Hepatocyte (in vitro differentiated cells): ENCODE measurements around the gene CLEC2D. TPM values are rescaled to one million over a fixed set of nuclear protein-coding genes. Genes with fewer than 3 reads are reported as not detected.

Source experiments
- DNase-seq: peaks from one replicate; pipeline ENCODE4 v3.0.0-alpha.2; 2016; ENCODE audit warnings: low spot score
- H2AFZ ChIP-seq: fragments of 200-600 bp; sonication (generic); 2 replicates; pipeline ENCODE4 v1.6.0; 2016; ENCODE audit warnings: antibody characterized with exemption, mild to moderate bottlenecking
- H3K27ac ChIP-seq: fragments of 200-600 bp; sonication (generic); 2 replicates; pipeline ENCODE4 v1.5.1; 2016; ENCODE audit warnings: mild to moderate bottlenecking
- H3K27me3 ChIP-seq: fragments of 200-600 bp; sonication (generic); 2 replicates; pipeline ENCODE4 v1.6.1; 2016
- H3K36me3 ChIP-seq: fragments of 200-600 bp; sonication (generic); replicated peaks from 2 replicates; pipeline ENCODE4 v1.5.1; 2016; ENCODE audit warnings: low read depth; ENCODE audit not compliant: insufficient read depth
- H3K4me1 ChIP-seq: fragments of 200-600 bp; sonication (generic); 2 replicates; pipeline ENCODE4 v1.5.1; 2016; ENCODE audit warnings: mild to moderate bottlenecking, moderate library complexity; ENCODE audit not compliant: insufficient read depth
- H3K4me2 ChIP-seq: fragments of 200-600 bp; sonication (generic); 2 replicates; pipeline ENCODE4 v1.6.0; 2016
- H3K4me3 ChIP-seq: fragments of 200-600 bp; sonication (generic); 2 replicates; pipeline ENCODE4 v1.5.1; 2016; ENCODE audit warnings: mild to moderate bottlenecking
- H3K79me2 ChIP-seq: fragments of 200-600 bp; sonication (generic); 2 replicates; pipeline ENCODE4 v1.6.0; 2017; ENCODE audit warnings: mild to moderate bottlenecking
- H3K9me2 ChIP-seq: fragments of 200-600 bp; sonication (generic); replicated peaks from 2 replicates; pipeline ENCODE4 v1.6.0; 2017; ENCODE audit warnings: mild to moderate bottlenecking; ENCODE audit not compliant: insufficient read depth
- H3K9me3 ChIP-seq: fragments of 200-600 bp; sonication (generic); 2 replicates; pipeline ENCODE4 v1.5.1; 2016; ENCODE audit warnings: low read depth, mild to moderate bottlenecking
- H4K20me1 ChIP-seq: fragments of 200-600 bp; sonication (generic); 2 replicates; pipeline ENCODE4 v1.6.0; 2016; ENCODE audit warnings: mild to moderate bottlenecking; ENCODE audit not compliant: insufficient read depth, poor library complexity, severe bottlenecking
- CTCF ChIP-seq: fragments of 200-600 bp; sonication (generic); IDR thresholded peaks from 2 replicates; pipeline ENCODE4 v1.5.1; 2016; ENCODE audit warnings: antibody characterized with exemption, mild to moderate bottlenecking; ENCODE audit not compliant: poor library complexity
- EZH2 ChIP-seq: fragments of 200-600 bp; sonication (generic); IDR thresholded peaks from 2 replicates; pipeline ENCODE4 v1.6.1; 2016; ENCODE audit warnings: antibody characterized with exemption, mild to moderate bottlenecking, borderline replicate concordance
- EZH2phosphoT487 ChIP-seq: fragments of 200-600 bp; sonication (generic); IDR thresholded peaks from one replicate; pipeline ENCODE4 v1.6.1; 2018; ENCODE audit warnings: antibody characterized with exemption, mild to moderate bottlenecking, low read depth, moderate library complexity; ENCODE audit not compliant: unreplicated experiment, severe bottlenecking
- WGBS: methylation state at CpG from one replicate; pipeline ENCODE4 v1.1.6; 2016; ENCODE audit warnings: low lambda C conversion rate; ENCODE audit errors: missing lambda C conversion rate; 5-methylcytosine and 5-hydroxymethylcytosine counted together
- polyA plus RNA-seq: library from polyadenylated mRNA; unstranded; fragments of >200 nt; fragmentation: Nextera tagmentation; extraction: Ambion mirVana; gene quantifications from 2 replicates; pipeline ENCODE4 v1.2.1, GENCODE V29; 2016
- total RNA-seq: library from RNA; depleted of rRNA; stranded (reverse); fragments of >200 nt; gene quantifications from 2 replicates; pipeline ENCODE4 v1.2.3, GENCODE V29; 2014

The CLEC2D gene
- total and polyA plus RNA-seq, 2 experiments from 2014 or later: 3.7 to 5.7 TPM

DNA sequence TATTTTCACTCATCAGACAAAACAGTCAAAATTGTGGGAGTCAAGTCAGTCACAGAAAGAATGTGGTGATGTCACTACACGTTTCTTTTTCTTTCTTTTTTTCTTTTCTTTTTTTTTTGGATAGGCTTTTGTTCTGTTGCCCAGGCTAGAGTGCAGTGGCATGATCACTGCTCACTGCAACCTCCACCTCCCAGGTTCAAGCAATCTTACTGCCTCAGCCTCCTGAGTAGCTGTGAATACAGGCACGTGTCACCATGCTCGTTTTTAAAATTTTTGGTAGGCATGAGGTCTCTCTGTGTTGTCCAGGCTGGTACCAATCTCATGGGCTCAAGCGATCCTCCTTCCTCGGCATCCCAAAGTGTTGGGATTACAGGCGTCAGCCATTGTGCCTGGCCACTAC is 61.1 kb downstream of the CLEC2D start:
- no peaks in the 10 kb centered on the region for H3K4me1 ChIP-seq
- TF ChIP-seq CTCF: no peak
- TF ChIP-seq EZH2phosphoT487: no peak
- no peak for TF ChIP-seq EZH2
- H3K79me2 ChIP-seq: no peaks in the 10 kb centered on the region
- H2AFZ ChIP-seq: no peak overlapping the region
- no peaks in the 10 kb centered on the region for H4K20me1 ChIP-seq
- H3K4me2 ChIP-seq: no peak overlapping the region
- WGBS: 82% methylated on average over 6 of the region's 6 CpGs
- H3K27me3 ChIP-seq: no peaks in the 10 kb centered on the region
- H3K9me3 ChIP-seq: no peaks in the 10 kb centered on the region
- DNase-seq: no peak
- no peaks in the 10 kb centered on the region for H3K9me2 ChIP-seq
- H3K27ac ChIP-seq: no peak overlapping the region
- no peak overlapping the region for H3K4me3 ChIP-seq
- H3K36me3 ChIP-seq: no peaks in the 10 kb centered on the region

GRCh38 chr12:9731393-9731792 is 61.9 kb downstream of the CLEC2D start:
- H3K4me2 ChIP-seq: no peak overlapping the region
- H4K20me1 ChIP-seq: no peaks in the 10 kb centered on the region
- H3K27ac ChIP-seq: no peak overlapping the region
- no peaks in the 10 kb centered on the region for H3K27me3 ChIP-seq
- H2AFZ ChIP-seq: no peak overlapping the region
- no peak overlapping the region for H3K4me3 ChIP-seq
- no peaks in the 10 kb centered on the region for H3K79me2 ChIP-seq
- WGBS: 84% methylated on average over 6 of the region's 6 CpGs
- H3K36me3 ChIP-seq: no peaks in the 10 kb centered on the region
- H3K9me2 ChIP-seq: no peaks in the 10 kb centered on the region
- no peaks in the 10 kb centered on the region for H3K4me1 ChIP-seq
- TF ChIP-seq EZH2 (no peak), EZH2phosphoT487 (no peak), CTCF (no peak)
- DNase-seq: no peak
- no peaks in the 10 kb centered on the region for H3K9me3 ChIP-seq

DNA sequence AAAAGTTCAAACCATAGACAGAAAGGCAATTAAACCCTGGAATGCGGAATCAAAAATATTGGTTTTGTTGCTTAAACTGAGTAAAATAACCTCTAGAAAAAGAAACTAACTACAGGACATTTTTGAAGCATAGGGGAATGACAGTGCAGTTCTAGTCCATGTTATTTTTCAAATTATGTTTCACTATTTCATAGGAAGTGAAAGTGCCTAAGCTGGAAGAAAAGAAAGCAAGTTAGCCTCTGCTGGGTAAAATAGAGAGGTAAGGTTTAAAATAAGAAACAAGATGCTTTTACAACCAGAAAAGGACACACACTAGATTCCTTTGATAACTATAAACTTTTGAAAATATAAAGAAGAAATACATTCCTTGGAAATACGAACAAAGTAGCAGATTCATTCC is 62.3 kb downstream of the CLEC2D start:
- H3K27me3 ChIP-seq: no peaks in the 10 kb centered on the region
- H3K9me3 ChIP-seq: no peaks in the 10 kb centered on the region
- no peak overlapping the region for H2AFZ ChIP-seq
- H4K20me1 ChIP-seq: no peaks in the 10 kb centered on the region
- H3K4me1 ChIP-seq: no peaks in the 10 kb centered on the region
- H3K79me2 ChIP-seq: no peaks in the 10 kb centered on the region
- no peak overlapping the region for H3K4me2 ChIP-seq
- WGBS: 90% methylated on average over 2 of the region's 2 CpGs
- H3K36me3 ChIP-seq: no peaks in the 10 kb centered on the region
- H3K4me3 ChIP-seq: no peak overlapping the region
- no peak overlapping the region for H3K27ac ChIP-seq
- TF ChIP-seq EZH2phosphoT487 (no peak), CTCF (no peak)
- no peak for DNase-seq
- no peaks in the 10 kb centered on the region for H3K9me2 ChIP-seq

- WGBS: 90% methylated on average over 8 of the region's 8 CpGs
- no peak for DNase-seq
- Histone ChIP-seq H3K27me3 (no peaks in the 10 kb centered on the region), H3K4me3 (no peak within 1 kb of the TSS), H2AFZ (no peak within 1 kb of the TSS), H3K36me3 (no peaks in the 10 kb centered on the region), H3K4me1 (no peaks in the 10 kb centered on the region), H3K9me2 (no peaks in the 10 kb centered on the region), H3K4me2 (no peak within 1 kb of the TSS), H3K9me3 (no peaks in the 10 kb centered on the region), H4K20me1 (no peaks in the 10 kb centered on the region), H3K79me2 (no peaks in the 10 kb centered on the region), H3K27ac (no peak within 1 kb of the TSS)
- no peak for TF ChIP-seq EZH2phosphoT487
- no peak for TF ChIP-seq CTCF
- TF ChIP-seq EZH2: no peak
Measured at GRCh38 chr12:9732921-9733461, 63.5 kb downstream of the CLEC2D start, which contains the start of gene CLECL1. Gene CLECL1 (minus strand): TSS chr12:9733097.
